HEK293T (cell line): ENCODE data around the gene FUT8.
A peak's percentile ranks its signal among the peaks of the same experiment; 100 is the strongest.

ENCODE experiments used
- ARNT ChIP-seq: fragments of 450-650 bp; IDR thresholded peaks from 2 replicates; pipeline ENCODE4 v1.6.1; 2017; ENCODE audit warnings: mild to moderate bottlenecking
- CTBP1 ChIP-seq: fragments of 450-650 bp; IDR thresholded peaks from 2 replicates; pipeline ENCODE4 v1.6.1; 2016; ENCODE audit warnings: borderline replicate concordance
- ELF4 ChIP-seq: fragments of 450-650 bp; IDR thresholded peaks from 2 replicates; pipeline ENCODE4 v1.6.1; 2017; ENCODE audit warnings: antibody characterized with exemption
- FOXA1 ChIP-seq: fragments of 450-650 bp; IDR thresholded peaks from 2 replicates; pipeline ENCODE4 v1.6.1; 2016; ENCODE audit warnings: mild to moderate bottlenecking
- FOXK2 ChIP-seq: fragments of 450-650 bp; IDR thresholded peaks from 2 replicates; pipeline ENCODE4 v1.6.1; 2016; ENCODE audit warnings: mild to moderate bottlenecking
- FOXM1 ChIP-seq: fragments of 450-650 bp; IDR thresholded peaks from 2 replicates; pipeline ENCODE4 v1.6.1; 2017; ENCODE audit warnings: mild to moderate bottlenecking, borderline replicate concordance
- LEF1 ChIP-seq: fragments of 450-650 bp; IDR thresholded peaks from 2 replicates; pipeline ENCODE4 v1.6.1; 2017; ENCODE audit warnings: mild to moderate bottlenecking, borderline replicate concordance
- SP1 ChIP-seq: fragments of 450-650 bp; IDR thresholded peaks from 2 replicates; pipeline ENCODE4 v1.6.1; 2017
- SUZ12 ChIP-seq: fragments of 450-650 bp; IDR thresholded peaks from 2 replicates; pipeline ENCODE4 v1.6.1; 2016; ENCODE audit warnings: mild to moderate bottlenecking
- TARDBP ChIP-seq: fragments of 450-650 bp; IDR thresholded peaks from 2 replicates; pipeline ENCODE4 v1.6.1; 2016
- ZNF384 ChIP-seq: fragments of 450-650 bp; IDR thresholded peaks from 2 replicates; pipeline ENCODE4 v1.6.1; 2016
- TF ChIP-seq, protein P1 (sequence below): fragments of 450-650 bp; IDR thresholded peaks from 2 replicates; pipeline ENCODE4 v1.6.1; 2016

DNA sequence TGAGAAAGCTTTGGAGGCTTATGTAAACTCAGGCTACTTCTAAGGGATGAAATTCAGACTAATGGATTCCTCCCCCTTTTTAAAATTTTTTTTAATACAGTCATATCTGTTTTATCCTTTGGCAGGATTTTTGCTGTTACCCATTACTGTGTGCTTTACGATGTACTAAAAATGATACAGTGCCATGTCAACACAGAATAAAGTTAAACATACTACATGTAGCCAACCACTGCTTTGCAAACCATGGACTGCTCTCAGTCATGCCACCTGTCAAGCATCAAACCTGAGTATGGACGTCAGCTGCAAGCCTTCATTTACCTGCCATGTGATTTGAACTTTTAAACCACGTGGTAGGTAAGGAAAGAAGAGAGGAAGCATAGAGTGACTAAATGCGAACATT, 325.8 kb downstream of the FUT8 start:
- no peak for TF ChIP-seq FOXM1
- TF ChIP-seq LEF1 = no peak
- no peak for TF ChIP-seq SP1
- no peak for TF ChIP-seq FOXA1
- no peak for TF ChIP-seq ZNF384
- TF ChIP-seq TARDBP = no peak
- TF ChIP-seq FOXK2 = no peak
- TF ChIP-seq, protein P1, sequence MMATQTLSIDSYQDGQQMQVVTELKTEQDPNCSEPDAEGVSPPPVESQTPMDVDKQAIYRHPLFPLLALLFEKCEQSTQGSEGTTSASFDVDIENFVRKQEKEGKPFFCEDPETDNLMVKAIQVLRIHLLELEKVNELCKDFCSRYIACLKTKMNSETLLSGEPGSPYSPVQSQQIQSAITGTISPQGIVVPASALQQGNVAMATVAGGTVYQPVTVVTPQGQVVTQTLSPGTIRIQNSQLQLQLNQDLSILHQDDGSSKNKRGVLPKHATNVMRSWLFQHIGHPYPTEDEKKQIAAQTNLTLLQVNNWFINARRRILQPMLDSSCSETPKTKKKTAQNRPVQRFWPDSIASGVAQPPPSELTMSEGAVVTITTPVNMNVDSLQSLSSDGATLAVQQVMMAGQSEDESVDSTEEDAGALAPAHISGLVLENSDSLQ = peak; percentile 31
- TF ChIP-seq ELF4 = no peak
- no peak for TF ChIP-seq ARNT
- TF ChIP-seq SUZ12 = no peak
- TF ChIP-seq CTBP1 = no peak
